Kidney (tissue), 14 donors: ENCODE data around the gene HLA-F. TPM values are rescaled to one million over a fixed set of nuclear protein-coding genes. Genes with fewer than 3 reads are reported as not detected.

Experiments
- DNase-seq, 5 donors: peaks; one replicate each; pipeline ENCODE4 v3.0.0-alpha.2; 2013 to 2020
- FAIRE-seq: peaks from 2 replicates; lab custom pipeline; 2012; peaks lifted over from hg19 to GRCh38; lab: Jason Lieb, UNC
- H3K27ac ChIP-seq, 2 donors: one replicate each; pipeline ENCODE4 v1.7.0; 2013; ENCODE audit warnings: low read depth in 2 of 2, low read length in 2 of 2, inconsistent platforms in 1 of 2
- H3K27me3 ChIP-seq: one replicate; pipeline ENCODE4 v1.7.1; 2013; ENCODE audit warnings: low read length, inconsistent platforms; ENCODE audit not compliant: control insufficient read depth, insufficient read depth
- H3K36me3 ChIP-seq, 3 donors: one replicate each; pipeline versions ENCODE4 v1.7.0 to v1.7.1; 2013; ENCODE audit warnings: low read length in 3 of 3, control low read depth in 1 of 3, inconsistent platforms in 1 of 3; ENCODE audit not compliant: insufficient read depth in 3 of 3, control insufficient read depth in 2 of 3
- H3K4me1 ChIP-seq, 3 donors: one replicate each; pipeline versions ENCODE4 v1.7.0 to v1.7.1; 2013; ENCODE audit warnings: low read length in 3 of 3, inconsistent platforms in 1 of 3, low read depth in 1 of 3; ENCODE audit not compliant: control insufficient read depth in 2 of 3, insufficient read depth in 2 of 3
- H3K4me3 ChIP-seq, 3 donors: one replicate each; pipeline versions ENCODE4 v1.7.0 to v1.8.1; 2013; ENCODE audit warnings: low read length in 3 of 3, control low read depth in 1 of 3, inconsistent platforms in 1 of 3
- H3K9ac ChIP-seq, 3 donors: one replicate each; pipeline versions ENCODE4 v1.7.0 to v1.7.1; 2013; ENCODE audit warnings: low read length in 3 of 3, control low read depth in 1 of 3, inconsistent platforms in 1 of 3
- H3K9me3 ChIP-seq, 3 donors: one replicate each; pipeline versions ENCODE4 v1.7.0 to v1.7.1; 2013; ENCODE audit warnings: low read length in 3 of 3, control low read depth in 1 of 3, inconsistent platforms in 1 of 3; ENCODE audit not compliant: control insufficient read depth in 2 of 3, insufficient read depth in 1 of 3
- intact Hi-C: fragments of 100-400 bp; cut with DNase I; formaldehyde crosslinking; loops from one replicate; pipeline ENCODE4 v1.11.1; 2022
- polyA plus RNA-seq: library from polyadenylated mRNA; stranded (reverse); fragments of 350-450 nt; fragmentation: Illumina TruSeq; extraction: RNeasy Lipid Tissue Mini Kit (QIAGEN cat#74804); gene quantifications from one replicate; pipeline ENCODE4 v1.2.3, GENCODE V29; 2014; ENCODE audit warnings: low read depth, low replicate concordance; ENCODE audit not compliant: insufficient read depth
- total RNA-seq: library from RNA; stranded (reverse); fragmentation: NEBNext Ultra II Directional; extraction: Animal tissue kit (Norgen Biotek cat#: 25700); gene quantifications from one replicate; pipeline ENCODE4 v1.2.1, GENCODE V29; 2021
- TF ChIP-seq, protein P1 (sequence below): IDR thresholded peaks from 3 replicates; pipeline ENCODE4 v1.5.1; 2012; ENCODE audit warnings: mild to moderate bottlenecking, moderate library complexity, borderline replicate concordance; ENCODE audit not compliant: insufficient read depth; ENCODE audit errors: extremely low read depth
- donor health status: control.
- donor health status: control.
- donor health status: control.
- donor health status: control.
- donor health status: control.
- donor health status: DM: yes; HTN: yes; CAD: no.
- donor health status: Normal renal cell carcinoma (clear cell type).

The HLA-F gene
- total and polyA plus RNA-seq, 2 donors from 2014 or later = 52.1 to 87.8 TPM

DNA sequence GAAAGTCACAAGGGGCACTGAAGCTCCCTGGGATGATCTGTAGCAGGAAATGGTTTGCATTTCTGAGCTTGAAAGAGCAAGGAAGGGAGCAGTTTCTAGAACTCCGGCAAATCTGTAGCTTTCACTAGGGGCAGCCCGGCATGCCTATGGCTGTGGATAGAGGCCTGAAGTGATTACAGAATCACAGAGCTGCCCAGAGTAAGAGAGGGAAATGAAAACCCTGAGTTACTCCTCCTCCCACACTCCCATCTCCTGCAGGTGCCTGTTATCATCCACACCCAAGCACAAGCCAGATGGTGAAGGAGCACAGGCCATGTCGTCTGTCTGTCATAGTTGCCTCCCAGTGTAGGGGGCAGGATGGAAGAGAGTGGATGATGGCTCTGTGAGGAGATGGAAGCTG lies 37.1 kb downstream of the HLA-F start:
- intact Hi-C loops = no loop called here
- FAIRE-seq (no peak), DNase-seq (no peak)
- TF ChIP-seq, protein P1, sequence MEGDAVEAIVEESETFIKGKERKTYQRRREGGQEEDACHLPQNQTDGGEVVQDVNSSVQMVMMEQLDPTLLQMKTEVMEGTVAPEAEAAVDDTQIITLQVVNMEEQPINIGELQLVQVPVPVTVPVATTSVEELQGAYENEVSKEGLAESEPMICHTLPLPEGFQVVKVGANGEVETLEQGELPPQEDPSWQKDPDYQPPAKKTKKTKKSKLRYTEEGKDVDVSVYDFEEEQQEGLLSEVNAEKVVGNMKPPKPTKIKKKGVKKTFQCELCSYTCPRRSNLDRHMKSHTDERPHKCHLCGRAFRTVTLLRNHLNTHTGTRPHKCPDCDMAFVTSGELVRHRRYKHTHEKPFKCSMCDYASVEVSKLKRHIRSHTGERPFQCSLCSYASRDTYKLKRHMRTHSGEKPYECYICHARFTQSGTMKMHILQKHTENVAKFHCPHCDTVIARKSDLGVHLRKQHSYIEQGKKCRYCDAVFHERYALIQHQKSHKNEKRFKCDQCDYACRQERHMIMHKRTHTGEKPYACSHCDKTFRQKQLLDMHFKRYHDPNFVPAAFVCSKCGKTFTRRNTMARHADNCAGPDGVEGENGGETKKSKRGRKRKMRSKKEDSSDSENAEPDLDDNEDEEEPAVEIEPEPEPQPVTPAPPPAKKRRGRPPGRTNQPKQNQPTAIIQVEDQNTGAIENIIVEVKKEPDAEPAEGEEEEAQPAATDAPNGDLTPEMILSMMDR = no peak
- no peaks in the 10 kb centered on the region for H3K36me3 ChIP-seq
- peaks cover 16% of the 10 kb centered on the region for H3K27me3 ChIP-seq
- no peak overlapping the region for H3K4me3 ChIP-seq
- no peaks in the 10 kb centered on the region for H3K4me1 ChIP-seq
- no peaks in the 10 kb centered on the region for H3K9me3 ChIP-seq
- no peak overlapping the region for H3K27ac ChIP-seq
- H3K9ac ChIP-seq = no peak overlapping the region

DNA sequence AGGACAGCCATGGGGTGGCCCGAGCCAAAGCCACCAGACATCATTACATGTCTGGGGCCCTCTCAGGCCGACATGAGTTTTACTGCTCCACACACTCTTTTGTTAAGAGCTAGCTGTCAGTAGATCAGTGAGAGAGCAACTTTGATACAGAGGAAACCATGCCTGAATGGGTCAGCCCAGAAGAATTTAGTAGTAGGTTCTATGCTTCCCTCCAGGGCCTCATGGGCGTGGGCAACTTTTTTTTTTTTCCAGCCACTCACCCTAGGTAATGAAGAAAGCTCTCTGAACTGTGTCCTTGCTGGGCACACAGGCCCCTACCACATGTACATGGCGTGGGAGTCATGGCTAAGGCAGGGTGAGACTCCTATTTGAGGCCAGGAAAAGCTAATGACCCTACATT lies 38.8 kb downstream of the HLA-F start:
- no peak overlapping the region for H3K4me3 ChIP-seq
- no peaks in the 10 kb centered on the region for H3K36me3 ChIP-seq
- TF ChIP-seq, protein P1 = no peak
- intact Hi-C loops = no loop called here
- no peaks in the 10 kb centered on the region for H3K4me1 ChIP-seq
- no peak overlapping the region for H3K9ac ChIP-seq
- H3K27ac ChIP-seq = no peak overlapping the region
- H3K9me3 ChIP-seq = no peaks in the 10 kb centered on the region
- FAIRE-seq (no peak), DNase-seq (no peak)
- H3K27me3 ChIP-seq = peaks cover 4% of the 10 kb centered on the region

DNA sequence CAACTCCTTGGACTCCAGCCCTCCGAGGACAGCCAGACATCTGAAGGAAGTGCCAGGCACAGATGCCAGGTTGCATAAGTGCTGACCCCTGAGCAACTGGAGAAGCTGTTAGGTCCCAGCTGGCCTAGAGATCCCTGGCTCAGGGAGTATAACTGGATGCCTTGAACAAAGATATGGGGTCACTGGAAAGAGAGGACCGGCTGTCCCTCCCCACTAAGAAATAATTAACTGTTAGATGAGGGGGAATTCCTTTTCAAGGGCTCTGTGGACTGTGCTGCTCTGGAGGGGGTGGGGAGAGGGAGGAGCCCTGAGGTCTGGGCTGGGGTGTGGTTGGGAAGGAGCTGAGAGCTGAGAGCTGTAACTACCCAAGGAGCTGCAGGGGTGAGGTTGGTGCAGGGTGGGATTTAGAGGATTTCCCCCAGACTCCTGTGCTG lies 39.6 kb downstream of the HLA-F start:
- FAIRE-seq (no peak), DNase-seq (peak in 2 of 5 donors; percentile 9 to 10)
- H3K36me3 ChIP-seq = no peaks in the 10 kb centered on the region
- intact Hi-C loops = no loop called here
- no peaks in the 10 kb centered on the region for H3K27me3 ChIP-seq
- H3K9ac ChIP-seq = no peak overlapping the region
- H3K4me3 ChIP-seq = no peak overlapping the region
- no peaks in the 10 kb centered on the region for H3K4me1 ChIP-seq
- no peaks in the 10 kb centered on the region for H3K9me3 ChIP-seq
- TF ChIP-seq, protein P1 = no peak
- H3K27ac ChIP-seq = no peak overlapping the region

- DNase-seq (no peak), FAIRE-seq (no peak)
- TF ChIP-seq, protein P1 = no peak
- Histone ChIP-seq H3K9me3 (no peaks in the 10 kb centered on the region), H3K27ac (no peak overlapping the region), H3K4me3 (no peak overlapping the region), H3K36me3 (no peaks in the 10 kb centered on the region), H3K4me1 (no peaks in the 10 kb centered on the region), H3K27me3 (no peaks in the 10 kb centered on the region), H3K9ac (no peak overlapping the region)
- intact Hi-C loops = no loop called here
These were observed 40.5 kb downstream of the HLA-F start for GRCh38 chr6:29763491-29764289.
